CD14-positive monocyte (primary cell): ENCODE data around the gene BTN2A1. TPM values are rescaled to one million over a fixed set of nuclear protein-coding genes. Genes with fewer than 3 reads are reported as not detected.

Experiments
- DNase-seq, 3 donors: peaks; one replicate each; pipeline ENCODE4 v3.0.0-alpha.2; 2011 to 2022
- H2AFZ ChIP-seq: 2 replicates; pipeline ENCODE4 v1.6.0; 2012; ENCODE audit warnings: mild to moderate bottlenecking, low read depth, low read length, inconsistent platforms; ENCODE audit not compliant: insufficient read depth, poor library complexity, severe bottlenecking
- H3K27ac ChIP-seq, 2 donors: 1 replicate in 1 of 2; 2 replicates in 1 of 2; pipeline ENCODE4 v1.5.1; 2012 to 2013; ENCODE audit warnings: low read length in 2 of 2, control low read depth in 1 of 2, inconsistent platforms in 1 of 2, low read depth in 1 of 2, mild to moderate bottlenecking in 1 of 2
- H3K27me3 ChIP-seq, 2 donors: one replicate each; pipeline versions ENCODE4 v1.6.0 to v1.6.1; 2011 to 2013; ENCODE audit warnings: low read length in 2 of 2; ENCODE audit not compliant: control insufficient read depth in 2 of 2, insufficient read depth in 2 of 2
- H3K36me3 ChIP-seq, 2 donors: replicated peaks in 1 of 2; 1 replicate in 1 of 2; 2 replicates in 1 of 2; pipeline versions ENCODE4 v1.5.1 to v1.6.1; 2012 to 2013; ENCODE audit warnings: low read length in 2 of 2, control low read depth in 1 of 2, inconsistent platforms in 1 of 2, mild to moderate bottlenecking in 1 of 2; ENCODE audit not compliant: insufficient read depth in 2 of 2, control insufficient read depth in 1 of 2
- H3K4me1 ChIP-seq, 2 donors: 1 replicate in 1 of 2; 2 replicates in 1 of 2; pipeline versions ENCODE4 v1.5.1 to v1.6.1; 2012 to 2013; ENCODE audit warnings: low read length in 2 of 2, control low read depth in 1 of 2, inconsistent platforms in 1 of 2, mild to moderate bottlenecking in 1 of 2, moderate library complexity in 1 of 2; ENCODE audit not compliant: insufficient read depth in 2 of 2, control insufficient read depth in 1 of 2
- H3K4me2 ChIP-seq: replicated peaks from 2 replicates; pipeline ENCODE3; 2012; ENCODE audit warnings: low read length, moderate library complexity, mild to moderate bottlenecking; ENCODE audit not compliant: poor library complexity, severe bottlenecking; ENCODE audit errors: extremely low read depth
- H3K4me3 ChIP-seq, 3 experiments: fragments of 200-600 bp in 1 of 3; sonication (generic) in 1 of 3; replicated peaks in 1 of 3; 1 replicate in 2 of 3; 2 replicates in 1 of 3; pipeline ENCODE4 v1.5.1; 2011 to 2013; ENCODE audit warnings: low read length in 3 of 3, mild to moderate bottlenecking in 3 of 3, control low read depth in 2 of 3, low read depth in 2 of 3, inconsistent platforms in 1 of 3, moderate library complexity in 1 of 3
- H3K79me2 ChIP-seq: 2 replicates; pipeline ENCODE4 v1.6.0; 2012; ENCODE audit warnings: mild to moderate bottlenecking, control low read depth, inconsistent platforms, low read length, moderate library complexity; ENCODE audit not compliant: insufficient read depth
- H3K9ac ChIP-seq: 2 replicates; pipeline ENCODE4 v1.6.0; 2017; ENCODE audit warnings: low read length, mild to moderate bottlenecking; ENCODE audit not compliant: insufficient read depth, poor library complexity, severe bottlenecking
- H3K9me3 ChIP-seq, 2 donors: replicated peaks in 1 of 2; 1 replicate in 1 of 2; 2 replicates in 1 of 2; pipeline versions ENCODE4 v1.5.1 to v1.6.1; 2012 to 2013; ENCODE audit warnings: low read length in 2 of 2, control low read depth in 1 of 2; ENCODE audit not compliant: control insufficient read depth in 1 of 2, insufficient read depth in 1 of 2
- H4K20me1 ChIP-seq: 2 replicates; pipeline ENCODE4 v1.6.0; 2012; ENCODE audit warnings: mild to moderate bottlenecking, low read length, control low read depth, moderate library complexity; ENCODE audit not compliant: insufficient read depth
- H3K27ac Mint-ChIP-seq, 7 donors: one replicate each; pipeline ENCODE4 v1.8.0; 2020; ENCODE audit warnings: mild to moderate bottlenecking in 7 of 7, mixed read lengths in 7 of 7, moderate library complexity in 6 of 7, inconsistent platforms in 2 of 7
- H3K27me3 Mint-ChIP-seq, 3 donors: one replicate each; pipeline ENCODE4 v1.8.0; 2021 to 2022; ENCODE audit warnings: low read depth in 3 of 3, mild to moderate bottlenecking in 3 of 3, mixed read lengths in 3 of 3, moderate library complexity in 3 of 3, inconsistent platforms in 1 of 3
- H3K36me3 Mint-ChIP-seq, 2 donors: one replicate each; pipeline ENCODE4 v1.8.0; 2020; ENCODE audit warnings: mixed read lengths in 2 of 2, inconsistent platforms in 1 of 2, mild to moderate bottlenecking in 1 of 2
- H3K4me1 Mint-ChIP-seq: one replicate; pipeline ENCODE4 v1.8.0; 2020; ENCODE audit warnings: mild to moderate bottlenecking, mixed read lengths
- H3K4me3 Mint-ChIP-seq, 2 donors: one replicate each; pipeline ENCODE4 v1.8.0; 2020; ENCODE audit warnings: mild to moderate bottlenecking in 2 of 2, mixed read lengths in 2 of 2, moderate library complexity in 1 of 2
- H3K9me3 Mint-ChIP-seq, 7 donors: one replicate each; pipeline ENCODE4 v1.8.0; 2020 to 2022; ENCODE audit warnings: mixed read lengths in 7 of 7, mild to moderate bottlenecking in 6 of 7, moderate library complexity in 6 of 7, inconsistent platforms in 2 of 7
- CTCF ChIP-seq: fragments of 200-600 bp; IDR thresholded peaks from one replicate; pipeline ENCODE4 v1.8.0; 2022; ENCODE audit warnings: antibody characterized with exemption, mild to moderate bottlenecking
- WGBS: methylation state at CpG from one replicate; pipeline ENCODE4 v1.1.5; 2013; ENCODE audit warnings: missing lambda C conversion rate; ENCODE audit not compliant: insufficient coverage; 5-methylcytosine and 5-hydroxymethylcytosine counted together
- intact Hi-C, 2 donors: fragments of 100-400 bp; cut with micrococcal nuclease; formaldehyde crosslinking; loops; one replicate each; pipeline versions ENCODE4 v1.15.0 to v1.15.1; 2023
- polyA plus RNA-seq, 3 donors: library from polyadenylated mRNA; depleted of rRNA in 1 of 3; unstranded in 2 of 3; stranded (reverse) in 1 of 3; fragments of 300-500 nt in 2 of 3; fragments of >200 nt in 1 of 3; fragmentation: Illumina TruSeq in 2 of 3; gene quantifications; 1 replicate in 2 of 3; 2 replicates in 1 of 3; pipeline ENCODE4 v1.2.3, GENCODE V29; 2012 to 2021

BTN2A1 gene
- polyA plus RNA-seq, 3 donors: 4.3 to 66.4 (median 10.8) TPM

- no peak overlapping the region for H3K27ac ChIP-seq
- 100% methylated on average over 1 of the region's 4 CpGs for WGBS
- no peak for TF ChIP-seq CTCF
- Mint-ChIP-seq H3K4me1 (peaks cover 19% of the 10 kb centered on the region), H3K27me3 (peaks cover 0 to 1% (median 0%) of the 10 kb centered on the region in 3 donors), H3K36me3 (peaks cover 14 to 19% of the 10 kb centered on the region in 2 donors), H3K27ac (peak overlapping the region in 1 of 7 donors; percentile 2), H3K9me3 (peaks cover 11 to 27% (median 15%) of the 10 kb centered on the region in 7 donors), H3K4me3 (no peak overlapping the region)
- no peak for DNase-seq
- H3K36me3 ChIP-seq: peaks cover 3% of the 10 kb centered on the region in 2 donors
- H3K27me3 ChIP-seq: no peaks in the 10 kb centered on the region
- H3K4me2 ChIP-seq: no peak overlapping the region
- H3K4me3 ChIP-seq: no peak overlapping the region
- H3K9me3 ChIP-seq: peaks cover 7 to 19% of the 10 kb centered on the region in 2 donors
- H3K79me2 ChIP-seq: peaks cover 7% of the 10 kb centered on the region
- H4K20me1 ChIP-seq: no peaks in the 10 kb centered on the region
- intact Hi-C loops: no loop called here
- peaks cover 12 to 23% of the 10 kb centered on the region in 2 donors for H3K4me1 ChIP-seq
- no peak overlapping the region for H2AFZ ChIP-seq
- H3K9ac ChIP-seq: no peak overlapping the region
Measured at GRCh38 chr6:26436018-26436417, 21.7 kb upstream of the BTN2A1 start.

- Mint-ChIP-seq H3K9me3 (peaks cover 11 to 27% (median 15%) of the 10 kb centered on the region in 7 donors), H3K27ac (no peak overlapping the region), H3K36me3 (peaks cover 5 to 12% of the 10 kb centered on the region in 2 donors), H3K4me1 (peaks cover 21% of the 10 kb centered on the region), H3K27me3 (peaks cover 0 to 1% (median 0%) of the 10 kb centered on the region in 3 donors), H3K4me3 (no peak overlapping the region)
- no peak overlapping the region for H2AFZ ChIP-seq
- H3K4me2 ChIP-seq: no peak overlapping the region
- H4K20me1 ChIP-seq: no peaks in the 10 kb centered on the region
- H3K27me3 ChIP-seq: no peaks in the 10 kb centered on the region
- no peaks in the 10 kb centered on the region for H3K36me3 ChIP-seq
- peaks cover 7 to 19% of the 10 kb centered on the region in 2 donors for H3K9me3 ChIP-seq
- H3K4me3 ChIP-seq: no peak overlapping the region
- WGBS: no CpG with 5 or more reads among the region's 1 CpG
- intact Hi-C loops: no loop called here
- H3K27ac ChIP-seq: no peak overlapping the region
- peaks cover 20% of the 10 kb centered on the region for H3K79me2 ChIP-seq
- H3K4me1 ChIP-seq: peaks cover 15 to 28% of the 10 kb centered on the region in 2 donors
- H3K9ac ChIP-seq: no peak overlapping the region
- TF ChIP-seq CTCF: no peak
- DNase-seq: no peak
Measured at GRCh38 chr6:26437550-26437949, 20.2 kb upstream of the BTN2A1 start.
